NCI-H2196 (cell line): Measurements from ENCODE around the gene KDM6B.
"Not testable (repeated sequence)": the region's sequence is repeated elsewhere in the genome, so short reads cannot be mapped to it uniquely, and the experiment has no call there.

ENCODE experiments used
- DNase-seq: peaks from one replicate; lab custom pipeline; 2025; ENCODE audit not compliant: unreplicated experiment; lab: John Stamatoyannopoulos, UW

The KDM6B gene

GRCh38 chr17:7833795-7834541 lies at the start of gene KDM6B:
Gene KDM6B, plus strand, starts transcription at chr17:7834217. Its CDS starts 11,338 bp downstream, at chr17:7845555.
- peak; percentile 73 for DNase-seq

GRCh38 chr17:7786866-7787265 lies 47.2 kb upstream of the KDM6B start:
- DNase-seq: no peak

GRCh38 chr17:7789131-7789530 lies 44.9 kb upstream of the KDM6B start:
- DNase-seq: no peak

GRCh38 chr17:7790150-7790549 lies 43.9 kb upstream of the KDM6B start:
- no peak for DNase-seq

GRCh38 chr17:7792611-7793010 lies 41.4 kb upstream of the KDM6B start:
- DNase-seq: no peak

- DNase-seq: no peak
Measured at GRCh38 chr17:7794075-7794663, 39.8 kb upstream of the KDM6B start.

GRCh38 chr17:7797976-7798375 lies 36.0 kb upstream of the KDM6B start:
- DNase-seq: no peak

GRCh38 chr17:7798839-7799238 lies 35.2 kb upstream of the KDM6B start:
- no peak for DNase-seq

GRCh38 chr17:7803981-7804380 lies 30.0 kb upstream of the KDM6B start:
- DNase-seq: peak; percentile 80

- no peak for DNase-seq
Measured at GRCh38 chr17:7806587-7806986, 27.4 kb upstream of the KDM6B start.

GRCh38 chr17:7807206-7807605 lies 26.8 kb upstream of the KDM6B start:
- DNase-seq: no peak

GRCh38 chr17:7809086-7809790 lies 24.8 kb upstream of the KDM6B start:
- DNase-seq: no peak

- not testable (repeated sequence) for DNase-seq
Measured at GRCh38 chr17:7809791-7810343, 24.1 kb upstream of the KDM6B start.

GRCh38 chr17:7811251-7811650 lies 22.8 kb upstream of the KDM6B start:
- no peak for DNase-seq

GRCh38 chr17:7814969-7815368 lies 19.0 kb upstream of the KDM6B start:
- DNase-seq: no peak

- no peak for DNase-seq
Measured at GRCh38 chr17:7816926-7817642, 16.9 kb upstream of the KDM6B start.

- DNase-seq: no peak
Measured at GRCh38 chr17:7817643-7817964, 16.4 kb upstream of the KDM6B start.

- no peak for DNase-seq
Measured at GRCh38 chr17:7818026-7818425, 16.0 kb upstream of the KDM6B start.

GRCh38 chr17:7818746-7819645 lies 15.0 kb upstream of the KDM6B start:
- no peak for DNase-seq

GRCh38 chr17:7820231-7820630 lies 13.8 kb upstream of the KDM6B start:
- no peak for DNase-seq
